Fibroblast of lung (primary cell): ENCODE data around the gene BLVRB. TPM values are rescaled to one million over a fixed set of nuclear protein-coding genes. Genes with fewer than 3 reads are reported as not detected.
"Not testable (repeated sequence)": the region's sequence is repeated elsewhere in the genome, so short reads cannot be mapped to it uniquely, and the experiment has no call there.

Experiments
- DNase-seq, 2 donors: peaks; one replicate each; pipeline versions ENCODE4 v3.0.0 to v3.0.0-alpha.2; 2010; ENCODE audit warnings: low read depth in 2 of 2
- H2AFZ ChIP-seq: 2 replicates; pipeline ENCODE4 v1.5.1; 2012; ENCODE audit warnings: low read length, control low read depth, inconsistent platforms
- H3K27ac ChIP-seq: 2 replicates; pipeline ENCODE4 v1.5.1; 2011; ENCODE audit warnings: low read length, control low read depth; ENCODE audit not compliant: insufficient read depth
- H3K27me3 ChIP-seq: 2 replicates; pipeline ENCODE4 v1.5.1; 2011; ENCODE audit warnings: mild to moderate bottlenecking, low read length; ENCODE audit not compliant: control insufficient read depth, insufficient read depth
- H3K36me3 ChIP-seq: 2 replicates; pipeline ENCODE4 v1.5.1; 2011; ENCODE audit warnings: low read length; ENCODE audit not compliant: control insufficient read depth, insufficient read depth
- H3K4me1 ChIP-seq: 2 replicates; pipeline ENCODE4 v1.5.1; 2011; ENCODE audit warnings: low read length; ENCODE audit not compliant: control insufficient read depth, insufficient read depth; ENCODE audit errors: extremely low read depth
- H3K4me2 ChIP-seq: 2 replicates; pipeline ENCODE4 v1.5.1; 2011; ENCODE audit warnings: low read length, control low read depth; ENCODE audit not compliant: insufficient read depth; ENCODE audit errors: extremely low read depth
- H3K4me3 ChIP-seq, 4 experiments: fragments of 200-600 bp in 1 of 4; sonication (generic) in 1 of 4; replicated peaks in 1 of 4; 2 replicates each; pipeline ENCODE4 v1.5.1; 2011 to 2016; ENCODE audit warnings: low read length in 4 of 4, low read depth in 3 of 4, mild to moderate bottlenecking in 3 of 4, control low read depth in 2 of 4, inconsistent platforms in 1 of 4, mixed read lengths in 1 of 4; ENCODE audit not compliant: insufficient read depth in 1 of 4; ENCODE audit errors: control extremely low read depth in 1 of 4
- H3K79me2 ChIP-seq: 2 replicates; pipeline ENCODE4 v1.5.1; 2012; ENCODE audit warnings: mild to moderate bottlenecking, low read length, inconsistent platforms; ENCODE audit not compliant: control insufficient read depth, insufficient read depth
- H3K9ac ChIP-seq: 2 replicates; pipeline ENCODE4 v1.5.1; 2011; ENCODE audit warnings: mild to moderate bottlenecking, low read length, control low read depth; ENCODE audit not compliant: insufficient read depth
- H3K9me3 ChIP-seq: 2 replicates; pipeline ENCODE4 v1.5.1; 2012; ENCODE audit warnings: low read depth, low read length; ENCODE audit not compliant: control insufficient read depth, insufficient read depth
- H4K20me1 ChIP-seq: 2 replicates; pipeline ENCODE4 v1.5.1; 2011; ENCODE audit warnings: low read length; ENCODE audit not compliant: control insufficient read depth, insufficient read depth; ENCODE audit errors: extremely low read depth
- EZH2 ChIP-seq: IDR thresholded peaks from 2 replicates; pipeline ENCODE4 v1.5.1; 2012; ENCODE audit warnings: low read length, control low read depth, mild to moderate bottlenecking; ENCODE audit errors: missing control alignments
- polyA plus RNA-seq, 2 donors: library from polyadenylated mRNA; depleted of rRNA in 1 of 2; stranded (reverse) in 1 of 2; unstranded in 1 of 2; fragments of >200 nt; gene quantifications; 2 replicates each; pipeline ENCODE4 v1.2.1, GENCODE V29; 2011 to 2012; ENCODE audit warnings: missing spikeins in 1 of 2
- total RNA-seq: library from RNA; depleted of rRNA; stranded (reverse); fragments of >200 nt; gene quantifications from 2 replicates; pipeline ENCODE4 v1.2.1, GENCODE V29; 2014
- TF ChIP-seq, protein P1 (sequence below), 2 donors: IDR thresholded peaks in 1 of 2; conservative IDR thresholded peaks in 1 of 2; 1 replicate in 1 of 2; 2 replicates in 1 of 2; pipeline ENCODE4 v1.5.1; 2011 to 2012; ENCODE audit warnings: low read length in 2 of 2, control low read depth in 1 of 2, inconsistent platforms in 1 of 2, low read depth in 1 of 2, mild to moderate bottlenecking in 1 of 2

BLVRB gene
- total and polyA plus RNA-seq, 2 donors (not counting 1 experiment from before 2014, with no cell fraction given) = 40.0 to 105 TPM

- H3K36me3 ChIP-seq = no peaks in the 10 kb centered on the region
- TF ChIP-seq EZH2 = no peak
- TF ChIP-seq, protein P1, sequence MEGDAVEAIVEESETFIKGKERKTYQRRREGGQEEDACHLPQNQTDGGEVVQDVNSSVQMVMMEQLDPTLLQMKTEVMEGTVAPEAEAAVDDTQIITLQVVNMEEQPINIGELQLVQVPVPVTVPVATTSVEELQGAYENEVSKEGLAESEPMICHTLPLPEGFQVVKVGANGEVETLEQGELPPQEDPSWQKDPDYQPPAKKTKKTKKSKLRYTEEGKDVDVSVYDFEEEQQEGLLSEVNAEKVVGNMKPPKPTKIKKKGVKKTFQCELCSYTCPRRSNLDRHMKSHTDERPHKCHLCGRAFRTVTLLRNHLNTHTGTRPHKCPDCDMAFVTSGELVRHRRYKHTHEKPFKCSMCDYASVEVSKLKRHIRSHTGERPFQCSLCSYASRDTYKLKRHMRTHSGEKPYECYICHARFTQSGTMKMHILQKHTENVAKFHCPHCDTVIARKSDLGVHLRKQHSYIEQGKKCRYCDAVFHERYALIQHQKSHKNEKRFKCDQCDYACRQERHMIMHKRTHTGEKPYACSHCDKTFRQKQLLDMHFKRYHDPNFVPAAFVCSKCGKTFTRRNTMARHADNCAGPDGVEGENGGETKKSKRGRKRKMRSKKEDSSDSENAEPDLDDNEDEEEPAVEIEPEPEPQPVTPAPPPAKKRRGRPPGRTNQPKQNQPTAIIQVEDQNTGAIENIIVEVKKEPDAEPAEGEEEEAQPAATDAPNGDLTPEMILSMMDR (conservative IDR thresholded peaks at IDR 0.05 in 1 of 2, IDR thresholded peaks at IDR 0.05 in 1 of 2; ENCODE audit: low read depth in 1 of 2, low read length in 2 of 2) = no peak
These were observed 20.5 kb upstream of the BLVRB start for GRCh38 chr19:40486017-40486416.

DNA sequence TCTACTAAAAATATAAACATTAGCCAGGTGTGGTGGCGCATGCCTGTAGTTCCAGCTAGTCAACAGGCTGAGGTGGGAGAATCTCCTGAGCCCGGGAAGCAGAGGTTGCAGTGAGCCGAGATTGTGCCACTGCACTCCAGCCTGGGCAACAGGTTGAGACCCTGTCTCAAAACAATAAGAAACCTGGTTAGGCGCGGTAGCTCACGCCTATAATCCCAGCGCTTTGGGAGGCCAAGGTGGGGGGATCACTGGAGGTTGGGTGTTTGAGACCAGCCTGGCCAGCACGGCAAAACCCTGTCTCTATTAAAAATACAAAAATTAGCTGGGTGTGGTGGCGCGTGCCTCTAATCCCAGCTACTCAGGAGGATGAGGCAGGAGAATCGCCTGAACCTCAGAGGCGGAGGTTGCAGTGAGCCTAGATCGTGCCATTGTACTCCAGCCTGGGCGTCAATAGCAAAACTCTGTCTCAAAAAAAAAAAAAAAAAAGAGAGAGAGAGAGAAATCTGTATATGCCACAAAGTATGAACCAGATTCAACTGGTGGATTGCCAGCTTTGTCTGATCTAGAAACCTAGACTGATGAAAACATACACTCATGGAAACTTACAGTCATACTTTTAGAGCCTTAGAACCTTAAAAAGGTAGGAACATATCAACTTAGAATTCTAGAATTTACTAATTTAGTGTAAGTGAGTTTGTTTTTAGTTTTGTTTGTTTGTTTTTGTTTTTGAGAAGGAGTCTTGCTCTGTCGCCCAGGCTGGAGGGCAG, 10.5 kb upstream of the BLVRB start:
- not testable (repeated sequence) for H3K79me2 ChIP-seq, H3K9ac ChIP-seq, H3K27ac ChIP-seq, H3K9me3 ChIP-seq, H3K27me3 ChIP-seq, H2AFZ ChIP-seq, H3K36me3 ChIP-seq, H4K20me1 ChIP-seq, H3K4me1 ChIP-seq, H3K4me2 ChIP-seq, H3K4me3 ChIP-seq
- DNase-seq = peak in 1 of 2 donors; percentile 25

More at GRCh38 chr19:40486017-40486416, 20.5 kb upstream of the BLVRB start:
- H3K4me3 ChIP-seq = no peak overlapping the region
- no peaks in the 10 kb centered on the region for H3K9me3 ChIP-seq
- H3K4me1 ChIP-seq = no peaks in the 10 kb centered on the region
- H3K4me2 ChIP-seq = no peak overlapping the region
- no peak for DNase-seq
- no peaks in the 10 kb centered on the region for H4K20me1 ChIP-seq
- no peaks in the 10 kb centered on the region for H3K79me2 ChIP-seq
- no peak overlapping the region for H3K27ac ChIP-seq
- no peak overlapping the region for H2AFZ ChIP-seq
- no peaks in the 10 kb centered on the region for H3K27me3 ChIP-seq
- H3K9ac ChIP-seq = no peak overlapping the region

- no peak for TF ChIP-seq EZH2
- TF ChIP-seq, protein P1 (conservative IDR thresholded peaks at IDR 0.05 in 1 of 2, IDR thresholded peaks at IDR 0.05 in 1 of 2; ENCODE audit: low read depth in 1 of 2, low read length in 2 of 2) = no peak
- H4K20me1 ChIP-seq = no peaks in the 10 kb centered on the region
- no peaks in the 10 kb centered on the region for H3K9me3 ChIP-seq
- no peaks in the 10 kb centered on the region for H3K4me1 ChIP-seq
- no peaks in the 10 kb centered on the region for H3K27me3 ChIP-seq
- no peak overlapping the region for H3K4me2 ChIP-seq
- no peak overlapping the region for H3K9ac ChIP-seq
- DNase-seq = no peak
- H3K4me3 ChIP-seq = no peak overlapping the region
- no peaks in the 10 kb centered on the region for H3K79me2 ChIP-seq
- H3K27ac ChIP-seq = no peak overlapping the region
- H2AFZ ChIP-seq = no peak overlapping the region
- no peaks in the 10 kb centered on the region for H3K36me3 ChIP-seq
These were observed 9.2 kb upstream of the BLVRB start for GRCh38 chr19:40474737-40475136.
